Upper lobe of left lung (tissue), 6 donors: ENCODE data around the gene STK39. TPM values are rescaled to one million over a fixed set of nuclear protein-coding genes. Genes with fewer than 3 reads are reported as not detected.
A peak's percentile ranks its signal among the peaks of the same experiment; 100 is the strongest.

Experiments used
- ATAC-seq, 2 donors: fragments of 200-7000 bp; cut with Tn5 transposase; one replicate each; pipeline ENCODE4 v1.9.1; 2022; ENCODE audit warnings: mild to moderate bottlenecking in 2 of 2, moderate library complexity in 2 of 2; ENCODE audit not compliant: low FRiP score in 2 of 2
- DNase-seq, 2 donors: peaks; one replicate each; pipeline ENCODE4 v3.0.0-alpha.2; 2019 to 2020
- H3K27ac ChIP-seq, 4 donors: fragments of 200-600 bp; sonication (generic); one replicate each; pipeline ENCODE4 v1.5.1; 2016 to 2019
- H3K27me3 ChIP-seq, 4 donors: fragments of 200-600 bp; sonication (generic); one replicate each; pipeline ENCODE4 v1.5.1; 2017 to 2019
- H3K36me3 ChIP-seq, 4 donors: fragments of 200-600 bp; sonication (generic); one replicate each; pipeline ENCODE4 v1.5.1; 2016 to 2019
- H3K4me1 ChIP-seq, 4 donors: fragments of 200-600 bp; sonication (generic); one replicate each; pipeline ENCODE4 v1.5.1; 2018 to 2019
- H3K4me3 ChIP-seq, 4 donors: fragments of 200-600 bp; sonication (generic); one replicate each; pipeline ENCODE4 v1.5.1; 2017 to 2019; ENCODE audit warnings: mild to moderate bottlenecking in 2 of 4, moderate library complexity in 1 of 4
- H3K9me3 ChIP-seq, 4 donors: fragments of 200-600 bp; sonication (generic); one replicate each; pipeline ENCODE4 v1.5.1; 2018 to 2019
- CTCF ChIP-seq, 6 experiments: fragments of 450-650 bp in 4 of 6; fragments of 200-600 bp in 2 of 6; sonication (generic) in 2 of 6; IDR thresholded peaks; one replicate each; pipeline ENCODE4 v1.5.1; 2016 to 2019; ENCODE audit warnings: antibody characterized with exemption in 6 of 6
- EP300 ChIP-seq, 4 donors: sonication (generic); formaldehyde crosslinking; IDR thresholded peaks; one replicate each; pipeline ENCODE4 v1.5.1; 2017; ENCODE audit warnings: antibody characterized with exemption in 4 of 4, control low read depth in 2 of 4
- POLR2A ChIP-seq, 4 donors: fragments of 450-650 bp; IDR thresholded peaks; one replicate each; pipeline ENCODE4 v1.5.1; 2016 to 2017; ENCODE audit warnings: antibody characterized with exemption in 4 of 4, mild to moderate bottlenecking in 2 of 4
- POLR2AphosphoS5 ChIP-seq, 2 donors: sonication (generic); formaldehyde crosslinking; IDR thresholded peaks; one replicate each; pipeline ENCODE4 v1.5.1; 2017; ENCODE audit warnings: antibody characterized with exemption in 2 of 2
- WGBS, 2 donors: methylation state at CpG; one replicate each; pipeline ENCODE4 v1.1.5; 2017 to 2018; 5-methylcytosine and 5-hydroxymethylcytosine counted together
- total RNA-seq, 6 donors: library from RNA; depleted of rRNA in 4 of 6; stranded (reverse); fragments of >200 nt in 4 of 6; gene quantifications; one replicate each; pipeline versions ENCODE4 v1.1.0 to v1.2.1, GENCODE V29; 2016 to 2021
- donor health status: DM: no; HTN: no; CAD: no; lungs with moderate emphysema.
- donor health status: DM: no; HTN: yes; CAD: no; lungs with severe emphysema.

STK39 gene
- total RNA-seq, 6 donors from 2014 or later: 7.9 to 18.8 (median 12.1) TPM

GRCh38 chr2:168215813-168216212, 31.6 kb downstream of the STK39 start:
- Histone ChIP-seq H3K4me1 (peaks cover 6 to 19% (median 17%) of the 10 kb centered on the region in 4 donors), H3K36me3 (no peaks in the 10 kb centered on the region), H3K4me3 (no peak overlapping the region), H3K27me3 (no peaks in the 10 kb centered on the region), H3K27ac (no peak overlapping the region), H3K9me3 (no peaks in the 10 kb centered on the region)
- TF ChIP-seq CTCF (IDR thresholded peaks at IDR 0.05) (no peak), EP300 (IDR thresholded peaks at IDR 0.05) (no peak)
- DNase-seq (no peak), ATAC-seq (no peak)
- 76 to 89% methylated on average over 1 of the region's 1 CpG for WGBS, 2 donors

GRCh38 chr2:168212866-168213265, 34.5 kb downstream of the STK39 start:
- no peak overlapping the region for H3K4me3 ChIP-seq
- no peaks in the 10 kb centered on the region for H3K9me3 ChIP-seq
- TF ChIP-seq CTCF (IDR thresholded peaks at IDR 0.05) (no peak), EP300 (IDR thresholded peaks at IDR 0.05) (no peak), POLR2A (IDR thresholded peaks at IDR 0.05) (no peak), POLR2AphosphoS5 (IDR thresholded peaks at IDR 0.05) (no peak)
- DNase-seq (no peak), ATAC-seq (no peak)
- no peaks in the 10 kb centered on the region for H3K36me3 ChIP-seq
- H3K27ac ChIP-seq: no peak overlapping the region
- no peaks in the 10 kb centered on the region for H3K27me3 ChIP-seq
- WGBS, 2 donors: 77 to 83% methylated on average over 3 of the region's 3 CpGs
- peaks cover 10 to 26% (median 23%) of the 10 kb centered on the region in 4 donors for H3K4me1 ChIP-seq

GRCh38 chr2:168212167-168212566, 35.2 kb downstream of the STK39 start:
- ATAC-seq: no peak
- Histone ChIP-seq H3K36me3 (no peaks in the 10 kb centered on the region), H3K4me3 (no peak overlapping the region), H3K27me3 (no peaks in the 10 kb centered on the region), H3K9me3 (no peaks in the 10 kb centered on the region), H3K27ac (peak overlapping the region in 3 of 4 donors; percentile 46 to 74 (median 65)), H3K4me1 (peaks cover 10 to 26% (median 23%) of the 10 kb centered on the region in 4 donors)
- no peak for DNase-seq
- 38 to 58% methylated on average over 4 of the region's 4 CpGs for WGBS, 2 donors
- TF ChIP-seq EP300 (IDR thresholded peaks at IDR 0.05) (peak in 1 of 4 donors; percentile 50), CTCF (IDR thresholded peaks at IDR 0.05) (no peak)

GRCh38 chr2:168211664-168212163, 35.7 kb downstream of the STK39 start:
- Histone ChIP-seq H3K36me3 (no peaks in the 10 kb centered on the region), H3K4me1 (peaks cover 10 to 26% (median 23%) of the 10 kb centered on the region in 4 donors), H3K9me3 (no peaks in the 10 kb centered on the region), H3K27me3 (no peaks in the 10 kb centered on the region), H3K4me3 (peak overlapping the region in 1 of 4 donors; percentile 42), H3K27ac (peak overlapping the region in 3 of 4 donors; percentile 46 to 74 (median 65))
- DNase-seq: no peak
- no peak for TF ChIP-seq EP300 (IDR thresholded peaks at IDR 0.05)
- TF ChIP-seq CTCF (IDR thresholded peaks at IDR 0.05): no peak
- no peak for TF ChIP-seq POLR2AphosphoS5 (IDR thresholded peaks at IDR 0.05)
- TF ChIP-seq POLR2A (IDR thresholded peaks at IDR 0.05): no peak
- 43 to 66% methylated on average over 5 of the region's 5 CpGs for WGBS, 2 donors
- ATAC-seq: peak; percentile 27 to 32

GRCh38 chr2:168210895-168211570, 36.4 kb downstream of the STK39 start:
- TF ChIP-seq EP300 (IDR thresholded peaks at IDR 0.05): peak in 3 of 4 donors; percentile 20 to 97 (median 64)
- no peak for TF ChIP-seq CTCF (IDR thresholded peaks at IDR 0.05)
- TF ChIP-seq POLR2A (IDR thresholded peaks at IDR 0.05): no peak
- TF ChIP-seq POLR2AphosphoS5 (IDR thresholded peaks at IDR 0.05): peak; percentile 8 to 74
- ATAC-seq (peak; percentile 93), DNase-seq (no peak)
- peak overlapping the region in 3 of 4 donors; percentile 46 to 74 (median 65) for H3K27ac ChIP-seq
- peaks cover 10 to 26% (median 23%) of the 10 kb centered on the region in 4 donors for H3K4me1 ChIP-seq
- H3K36me3 ChIP-seq: no peaks in the 10 kb centered on the region
- WGBS, 2 donors: 19% methylated on average over 3 of the region's 3 CpGs
- H3K4me3 ChIP-seq: peak overlapping the region in 3 of 4 donors; percentile 25 to 42 (median 39)
- no peaks in the 10 kb centered on the region for H3K9me3 ChIP-seq
- H3K27me3 ChIP-seq: no peaks in the 10 kb centered on the region
